Gastroesophageal sphincter (tissue), 4 donors: ENCODE results near the gene UNC93B1. TPM values are rescaled to one million over a fixed set of nuclear protein-coding genes. Genes with fewer than 3 reads are reported as not detected.
"Not testable (repeated sequence)": the region's sequence is repeated elsewhere in the genome, so short reads cannot be mapped to it uniquely, and the experiment has no call there.

Experiments used
- ATAC-seq: fragments of 150-250 bp; one replicate; pipeline ENCODE4 v1.9.1; 2016; ENCODE audit warnings: mild to moderate bottlenecking, moderate library complexity
- H3K27ac ChIP-seq, 4 donors: fragments of 200-600 bp; sonication (generic) in 3 of 4; 1 replicate in 3 of 4; 2 replicates in 1 of 4; pipeline ENCODE4 v1.5.1; 2016 to 2019
- H3K27me3 ChIP-seq: fragments of 200-600 bp; sonication (generic); one replicate; pipeline ENCODE4 v1.5.1; 2019
- H3K36me3 ChIP-seq, 2 donors: fragments of 200-600 bp; sonication (generic); one replicate each; pipeline ENCODE4 v1.5.1; 2019; ENCODE audit warnings: control low read depth in 1 of 2
- H3K4me1 ChIP-seq, 3 donors: fragments of 200-600 bp; sonication (generic); 1 replicate in 2 of 3; 2 replicates in 1 of 3; pipeline ENCODE4 v1.5.1; 2016 to 2019; ENCODE audit warnings: control low read depth in 2 of 3
- H3K4me3 ChIP-seq, 2 donors: fragments of 200-600 bp; sonication (generic); one replicate each; pipeline ENCODE4 v1.5.1; 2019; ENCODE audit warnings: mild to moderate bottlenecking in 1 of 2, moderate library complexity in 1 of 2
- H3K9me3 ChIP-seq, 3 donors: fragments of 200-600 bp; sonication (generic); one replicate each; pipeline ENCODE4 v1.5.1; 2017 to 2019; ENCODE audit warnings: control low read depth in 2 of 3
- CTCF ChIP-seq, 4 experiments: fragments of 200-600 bp in 2 of 4; fragments of 450-650 bp in 2 of 4; sonication (generic) in 1 of 4; IDR thresholded peaks; one replicate each; pipeline ENCODE4 v1.5.1; 2017 to 2019; ENCODE audit warnings: antibody characterized with exemption in 4 of 4, mild to moderate bottlenecking in 2 of 4, moderate library complexity in 2 of 4
- EP300 ChIP-seq: sonication (generic); formaldehyde crosslinking; IDR thresholded peaks from one replicate; pipeline ENCODE4 v1.6.1; 2017; ENCODE audit warnings: antibody characterized with exemption, mild to moderate bottlenecking
- POLR2A ChIP-seq, 2 donors: fragments of 450-650 bp; IDR thresholded peaks; one replicate each; pipeline ENCODE4 v1.6.1; 2017; ENCODE audit warnings: antibody characterized with exemption in 2 of 2, mild to moderate bottlenecking in 2 of 2, moderate library complexity in 1 of 2
- POLR2AphosphoS5 ChIP-seq: sonication (generic); formaldehyde crosslinking; IDR thresholded peaks from one replicate; pipeline ENCODE4 v1.6.1; 2017; ENCODE audit warnings: antibody characterized with exemption
- whole genome bisulfite sequencing, 2 donors: methylation state at CpG; one replicate each; pipeline ENCODE4 v1.1.5; 2018; ENCODE audit warnings: low coverage in 1 of 2; 5-methylcytosine and 5-hydroxymethylcytosine counted together
- total RNA-seq, 4 donors: library from RNA; depleted of rRNA; stranded (reverse); fragments of >200 nt; gene quantifications; one replicate each; pipeline ENCODE4 v1.1.0, GENCODE V29; 2016

UNC93B1 gene
- total RNA-seq, 4 donors from 2014 or later, result 12.6 to 33.0 (median 26.1) TPM

DNA sequence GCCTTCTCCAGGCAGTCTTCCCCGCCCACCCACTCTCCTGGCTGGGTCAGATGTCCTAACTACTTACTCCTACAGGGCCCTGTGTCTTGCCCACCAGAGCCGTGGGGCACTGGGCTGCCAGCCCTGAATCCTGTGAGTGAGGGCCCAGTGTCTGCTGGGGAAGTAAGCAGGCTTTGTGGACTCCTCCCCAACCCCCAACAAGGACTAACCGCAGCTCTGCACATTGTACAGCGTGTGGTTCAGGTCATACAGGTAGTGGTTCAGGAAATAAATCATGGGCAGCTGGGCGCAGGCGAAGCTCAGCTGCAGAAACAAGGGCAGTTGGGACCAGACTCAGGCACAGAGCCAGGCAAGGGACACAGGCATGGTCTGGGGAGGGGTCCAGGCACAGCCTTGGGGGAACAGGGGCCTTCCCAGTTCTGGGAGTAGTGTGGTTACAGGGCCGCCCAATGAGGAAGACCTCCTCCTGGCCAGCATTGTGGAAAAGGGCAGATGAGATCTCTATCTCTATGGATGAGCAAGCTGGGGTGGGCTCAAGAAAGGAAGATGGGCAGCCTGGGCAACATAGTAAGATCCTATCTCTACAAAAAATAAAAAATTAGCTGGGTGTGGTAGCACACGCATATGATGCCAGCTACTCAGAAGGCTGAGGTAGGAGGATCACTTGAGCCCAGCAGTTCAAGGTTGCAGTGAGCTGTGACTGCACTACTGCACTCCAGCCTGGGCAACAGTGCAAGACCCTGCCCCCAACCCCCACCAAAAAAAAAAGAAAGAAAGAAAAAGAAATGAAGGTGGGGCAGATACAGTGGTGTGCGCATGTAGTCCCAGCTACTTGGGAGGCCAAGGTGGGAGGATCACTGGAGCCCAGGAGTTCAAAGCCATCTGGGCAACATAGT lies 5.5 kb downstream of the UNC93B1 start:
- Histone ChIP-seq H3K27me3 (no peaks in the 10 kb centered on the region), H3K9me3 (no peaks in the 10 kb centered on the region), H3K36me3 (peaks cover 0 to 16% of the 10 kb centered on the region in 2 donors), H3K4me3 (no peak overlapping the region), H3K4me1 (peaks cover 0 to 10% (median 0%) of the 10 kb centered on the region in 3 donors), H3K27ac (no peak overlapping the region)
- TF ChIP-seq POLR2AphosphoS5 (no peak), CTCF (IDR thresholded peaks at IDR 0.05) (no peak), POLR2A (IDR thresholded peaks at IDR 0.05) (no peak)
- ATAC-seq, result no peak
- WGBS, 2 donors, result 94 to 100% methylated on average over 2 to 3 of the region's 9 CpGs

DNA sequence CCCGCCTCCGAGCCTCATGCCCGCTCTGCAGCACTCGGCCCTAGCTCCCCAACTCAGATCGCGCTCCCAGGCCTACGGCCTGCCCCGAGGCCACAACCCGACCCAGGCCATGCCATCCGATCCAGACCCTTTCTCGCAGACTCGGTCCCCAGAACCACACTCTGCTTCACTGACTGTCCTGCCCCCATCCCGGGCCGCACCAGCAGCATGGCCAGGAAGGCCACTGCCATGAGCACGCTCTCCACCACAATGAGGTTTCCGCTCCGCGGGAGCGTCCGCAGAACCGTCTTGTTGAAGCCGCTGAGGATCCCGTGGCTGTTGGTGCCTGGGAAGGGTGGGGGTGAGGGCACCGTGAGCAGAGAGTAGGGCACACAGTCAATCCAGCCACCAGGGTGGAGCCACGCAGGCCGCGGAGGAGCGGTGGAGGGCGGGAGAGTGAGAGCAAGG lies 6.4 kb downstream of the UNC93B1 start:
- H3K27me3 ChIP-seq, result no peaks in the 10 kb centered on the region
- no peak overlapping the region for H3K27ac ChIP-seq
- H3K4me3 ChIP-seq, result no peak overlapping the region
- no peaks in the 10 kb centered on the region for H3K9me3 ChIP-seq
- no peak for TF ChIP-seq POLR2AphosphoS5
- no peak for TF ChIP-seq CTCF (IDR thresholded peaks at IDR 0.05)
- no peak for TF ChIP-seq EP300
- no peak for TF ChIP-seq POLR2A (IDR thresholded peaks at IDR 0.05)
- 89 to 98% methylated on average over 7 to 8 of the region's 29 CpGs for WGBS, 2 donors
- H3K4me1 ChIP-seq, result peaks cover 0 to 1% (median 0%) of the 10 kb centered on the region in 3 donors
- H3K36me3 ChIP-seq, result peaks cover 0 to 16% of the 10 kb centered on the region in 2 donors
- ATAC-seq, result no peak

GRCh38 chr11:67996622-67997474 lies 7.0 kb downstream of the UNC93B1 start:
- Histone ChIP-seq H3K36me3 (peaks cover 0 to 16% of the 10 kb centered on the region in 2 donors), H3K27me3 (peaks cover under 1% of the 10 kb centered on the region), H3K27ac (no peak overlapping the region), H3K9me3 (no peaks in the 10 kb centered on the region), H3K4me1 (peaks cover 0 to 1% (median 0%) of the 10 kb centered on the region in 3 donors), H3K4me3 (no peak overlapping the region)
- peak; percentile 82 for ATAC-seq
- 47 to 57% methylated on average over 18 to 24 of the region's 41 CpGs for WGBS, 2 donors
- TF ChIP-seq EP300 (no peak), POLR2AphosphoS5 (no peak), CTCF (IDR thresholded peaks at IDR 0.05) (no peak), POLR2A (IDR thresholded peaks at IDR 0.05) (no peak)

GRCh38 chr11:67996051-67996450 lies 7.8 kb downstream of the UNC93B1 start:
- TF ChIP-seq POLR2AphosphoS5, result no peak
- no peak for TF ChIP-seq EP300
- TF ChIP-seq POLR2A (IDR thresholded peaks at IDR 0.05), result no peak
- no peak for TF ChIP-seq CTCF (IDR thresholded peaks at IDR 0.05)
- Histone ChIP-seq H3K27me3 (peaks cover 9% of the 10 kb centered on the region), H3K4me1 (peaks cover 0 to 9% (median 7%) of the 10 kb centered on the region in 3 donors), H3K9me3 (no peaks in the 10 kb centered on the region), H3K36me3 (peaks cover 0 to 16% of the 10 kb centered on the region in 2 donors), H3K27ac (no peak overlapping the region), H3K4me3 (no peak overlapping the region)
- 88 to 93% methylated on average over 2 to 3 of the region's 13 CpGs for WGBS, 2 donors
- ATAC-seq, result no peak

DNA sequence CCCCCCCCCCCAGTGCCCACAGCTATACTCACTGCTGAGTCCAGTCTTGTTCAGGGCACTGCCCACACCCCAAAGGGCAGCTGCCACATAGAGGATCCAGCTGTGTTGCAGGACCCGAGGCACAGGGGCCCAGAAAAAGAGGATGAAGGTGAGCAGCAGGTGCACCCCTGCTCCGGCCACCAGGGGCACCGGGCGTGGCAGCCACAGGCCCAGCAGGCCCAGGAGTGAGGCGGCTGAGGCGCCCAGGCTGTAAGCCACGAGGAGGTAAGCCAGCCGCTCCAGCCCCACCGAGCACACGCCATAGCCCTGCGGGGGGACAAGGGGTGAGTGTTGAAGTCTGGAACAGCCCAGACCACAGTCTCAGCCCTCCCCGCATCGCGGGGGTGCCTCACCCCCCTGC lies 8.3 kb downstream of the UNC93B1 start:
- not testable (repeated sequence) for ATAC-seq, H3K4me3 ChIP-seq, H3K27ac ChIP-seq, H3K9me3 ChIP-seq
- Histone ChIP-seq H3K4me1 (peaks cover 0 to 13% (median 8%) of the 10 kb centered on the region in 3 donors), H3K36me3 (peaks cover 0 to 16% of the 10 kb centered on the region in 2 donors), H3K27me3 (peaks cover 14% of the 10 kb centered on the region)
- no CpG with 5 or more reads among the region's 14 CpGs for WGBS, 2 donors

- H3K27ac ChIP-seq, ATAC-seq, H3K9me3 ChIP-seq, H3K4me3 ChIP-seq: not testable (repeated sequence)
- Histone ChIP-seq H3K27me3 (peaks cover 14% of the 10 kb centered on the region), H3K4me1 (peaks cover 0 to 13% (median 8%) of the 10 kb centered on the region in 3 donors), H3K36me3 (peaks cover 0 to 16% of the 10 kb centered on the region in 2 donors)
- WGBS, 2 donors, result no CpG with 5 or more reads among the region's 3 CpGs
Measured at GRCh38 chr11:67995129-67995528, 8.8 kb downstream of the UNC93B1 start.

- H3K36me3 ChIP-seq, result peaks cover 0 to 16% of the 10 kb centered on the region in 2 donors
Measured at GRCh38 chr11:67994387-67994786, 9.5 kb downstream of the UNC93B1 start.

More at GRCh38 chr11:67994387-67994786, 9.5 kb downstream of the UNC93B1 start:
- no CpG with 5 or more reads among the region's 5 CpGs for WGBS, 2 donors
- H3K9me3 ChIP-seq, ATAC-seq, H3K4me3 ChIP-seq, H3K27ac ChIP-seq: not testable (repeated sequence)
- H3K4me1 ChIP-seq, result peaks cover 0 to 13% (median 8%) of the 10 kb centered on the region in 3 donors
- peaks cover 14% of the 10 kb centered on the region for H3K27me3 ChIP-seq
